DND-41 (cell line): ENCODE data around the gene GRAP2.
A peak's percentile ranks its signal among the peaks of the same experiment; 100 is the strongest.

Experiments used
- ATAC-seq: fragments of 200-7000 bp; cut with Tn5 transposase; 3 replicates; pipeline ENCODE4 v1.9.1; 2021; ENCODE audit warnings: low read depth; ENCODE audit not compliant: insufficient read depth
- DNase-seq: peaks from one replicate; pipeline ENCODE4 v3.0.0-alpha.2; 2020
- H2AFZ ChIP-seq: 2 replicates; pipeline ENCODE4 v1.6.0; 2012; ENCODE audit warnings: low read depth, low read length
- H3K27ac ChIP-seq: 2 replicates; pipeline ENCODE4 v1.5.1; 2012; ENCODE audit warnings: low read length, inconsistent platforms
- H3K27me3 ChIP-seq: fragments of 200-600 bp; sonication (generic); 2 replicates; pipeline ENCODE4 v1.6.0; 2012; ENCODE audit warnings: low read length, mild to moderate bottlenecking, inconsistent platforms; ENCODE audit not compliant: insufficient read depth, poor library complexity
- H3K36me3 ChIP-seq: 2 replicates; pipeline ENCODE4 v1.5.1; 2012; ENCODE audit warnings: low read length, inconsistent platforms; ENCODE audit not compliant: insufficient read depth
- H3K4me1 ChIP-seq: 2 replicates; pipeline ENCODE4 v1.5.1; 2012; ENCODE audit warnings: mild to moderate bottlenecking, low read length; ENCODE audit not compliant: insufficient read depth
- H3K4me2 ChIP-seq: 2 replicates; pipeline ENCODE4 v1.6.0; 2012; ENCODE audit warnings: mild to moderate bottlenecking, moderate library complexity, low read length, inconsistent platforms; ENCODE audit not compliant: insufficient read depth
- H3K4me3 ChIP-seq, 2 experiments: fragments of 200-600 bp in 1 of 2; shearing (Covaris generic) in 1 of 2; 2 replicates each; pipeline ENCODE4 v1.5.1; 2012 to 2016; ENCODE audit warnings: inconsistent platforms in 2 of 2, low read length in 2 of 2, mild to moderate bottlenecking in 2 of 2, low read depth in 1 of 2, moderate library complexity in 1 of 2
- H3K79me2 ChIP-seq: 2 replicates; pipeline ENCODE4 v1.6.0; 2012; ENCODE audit warnings: low read length, inconsistent platforms; ENCODE audit not compliant: insufficient read depth
- H3K9ac ChIP-seq: 2 replicates; pipeline ENCODE4 v1.6.0; 2012; ENCODE audit warnings: low read depth, mild to moderate bottlenecking, inconsistent platforms, low read length, moderate library complexity
- H3K9me3 ChIP-seq: 2 replicates; pipeline ENCODE4 v1.5.1; 2012; ENCODE audit warnings: low read length, moderate library complexity, mild to moderate bottlenecking, inconsistent platforms; ENCODE audit not compliant: insufficient read depth, severe bottlenecking
- H4K20me1 ChIP-seq: 2 replicates; pipeline ENCODE4 v1.6.0; 2012; ENCODE audit warnings: low read length; ENCODE audit not compliant: insufficient read depth
- EZH2 ChIP-seq: IDR thresholded peaks from 3 replicates; pipeline ENCODE4 v1.6.1; 2012; ENCODE audit warnings: borderline replicate concordance, low read depth, mild to moderate bottlenecking, moderate library complexity, low read length, inconsistent platforms; ENCODE audit not compliant: severe bottlenecking
- TF ChIP-seq, protein P1 (sequence below): IDR thresholded peaks from 2 replicates; pipeline ENCODE4 v1.5.1; 2012; ENCODE audit warnings: borderline replicate concordance, low read length, moderate library complexity, mild to moderate bottlenecking; ENCODE audit not compliant: poor library complexity, severe bottlenecking; ENCODE audit errors: extremely low read depth

GRAP2 gene

DNA sequence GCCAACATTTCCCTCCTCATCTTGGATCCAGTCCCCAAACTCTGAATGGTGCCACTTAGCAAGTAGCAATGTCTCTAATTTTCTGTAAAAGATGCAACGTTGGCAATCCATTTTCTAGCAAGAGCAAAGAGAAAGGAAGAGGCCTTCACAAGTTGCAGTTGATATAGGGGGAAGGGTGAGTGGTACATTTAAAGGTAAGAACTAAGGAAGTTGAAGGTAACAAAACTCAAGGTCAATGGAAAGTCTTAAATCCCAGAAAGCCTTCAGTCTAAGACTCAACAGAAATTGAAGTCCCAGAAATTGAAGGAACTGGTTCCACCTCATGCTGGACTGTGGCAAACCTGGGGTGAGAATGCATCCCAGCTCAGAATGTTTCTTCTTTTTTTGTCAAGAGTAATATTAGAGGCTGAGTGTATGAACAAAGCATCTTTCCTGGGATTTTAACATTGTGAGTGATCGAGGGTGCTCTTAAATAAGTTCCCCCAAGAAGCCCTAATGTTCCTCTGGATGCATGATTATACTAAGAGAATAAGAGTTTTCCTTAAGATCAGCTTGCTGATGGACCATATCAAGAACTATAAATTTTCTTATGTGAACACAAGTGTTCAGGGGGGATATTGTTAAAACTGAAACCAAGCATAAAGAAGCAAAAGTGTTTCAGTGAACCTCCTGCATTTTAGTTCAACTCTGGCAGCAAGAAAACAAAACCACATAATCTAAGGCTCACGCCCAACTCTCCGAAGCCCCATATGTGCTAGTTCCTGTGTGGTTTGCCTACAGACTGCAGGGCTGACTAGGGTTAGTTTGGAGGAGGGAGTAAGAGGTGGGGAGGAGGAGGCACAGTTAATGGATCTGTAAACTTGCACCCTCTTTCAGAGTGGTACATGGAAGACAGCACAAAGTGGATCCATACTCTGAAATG lies at the start of gene GRAP2:
GRAP2 (plus strand) TSS at position 779 of the 922 bp plus-strand sequence. CDS start 46,023 bp downstream, outside the sequence.
- Histone ChIP-seq H3K9me3 (no peaks in the 10 kb centered on the region), H3K79me2 (peaks cover 47% of the 10 kb centered on the region), H4K20me1 (no peaks in the 10 kb centered on the region), H3K36me3 (no peaks in the 10 kb centered on the region), H3K9ac (peak within 1 kb of the TSS; percentile 60), H3K4me2 (peak within 1 kb of the TSS; percentile 70), H3K4me3 (peak within 1 kb of the TSS; percentile 33 to 64), H2AFZ (peak within 1 kb of the TSS; percentile 64), H3K4me1 (peaks cover 59% of the 10 kb centered on the region), H3K27ac (peak within 1 kb of the TSS; percentile 92), H3K27me3 (no peaks in the 10 kb centered on the region)
- DNase-seq (peak; percentile 88), ATAC-seq (peak; percentile 99)
- TF ChIP-seq, protein P1, sequence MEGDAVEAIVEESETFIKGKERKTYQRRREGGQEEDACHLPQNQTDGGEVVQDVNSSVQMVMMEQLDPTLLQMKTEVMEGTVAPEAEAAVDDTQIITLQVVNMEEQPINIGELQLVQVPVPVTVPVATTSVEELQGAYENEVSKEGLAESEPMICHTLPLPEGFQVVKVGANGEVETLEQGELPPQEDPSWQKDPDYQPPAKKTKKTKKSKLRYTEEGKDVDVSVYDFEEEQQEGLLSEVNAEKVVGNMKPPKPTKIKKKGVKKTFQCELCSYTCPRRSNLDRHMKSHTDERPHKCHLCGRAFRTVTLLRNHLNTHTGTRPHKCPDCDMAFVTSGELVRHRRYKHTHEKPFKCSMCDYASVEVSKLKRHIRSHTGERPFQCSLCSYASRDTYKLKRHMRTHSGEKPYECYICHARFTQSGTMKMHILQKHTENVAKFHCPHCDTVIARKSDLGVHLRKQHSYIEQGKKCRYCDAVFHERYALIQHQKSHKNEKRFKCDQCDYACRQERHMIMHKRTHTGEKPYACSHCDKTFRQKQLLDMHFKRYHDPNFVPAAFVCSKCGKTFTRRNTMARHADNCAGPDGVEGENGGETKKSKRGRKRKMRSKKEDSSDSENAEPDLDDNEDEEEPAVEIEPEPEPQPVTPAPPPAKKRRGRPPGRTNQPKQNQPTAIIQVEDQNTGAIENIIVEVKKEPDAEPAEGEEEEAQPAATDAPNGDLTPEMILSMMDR: no peak
- TF ChIP-seq EZH2: no peak

DNA sequence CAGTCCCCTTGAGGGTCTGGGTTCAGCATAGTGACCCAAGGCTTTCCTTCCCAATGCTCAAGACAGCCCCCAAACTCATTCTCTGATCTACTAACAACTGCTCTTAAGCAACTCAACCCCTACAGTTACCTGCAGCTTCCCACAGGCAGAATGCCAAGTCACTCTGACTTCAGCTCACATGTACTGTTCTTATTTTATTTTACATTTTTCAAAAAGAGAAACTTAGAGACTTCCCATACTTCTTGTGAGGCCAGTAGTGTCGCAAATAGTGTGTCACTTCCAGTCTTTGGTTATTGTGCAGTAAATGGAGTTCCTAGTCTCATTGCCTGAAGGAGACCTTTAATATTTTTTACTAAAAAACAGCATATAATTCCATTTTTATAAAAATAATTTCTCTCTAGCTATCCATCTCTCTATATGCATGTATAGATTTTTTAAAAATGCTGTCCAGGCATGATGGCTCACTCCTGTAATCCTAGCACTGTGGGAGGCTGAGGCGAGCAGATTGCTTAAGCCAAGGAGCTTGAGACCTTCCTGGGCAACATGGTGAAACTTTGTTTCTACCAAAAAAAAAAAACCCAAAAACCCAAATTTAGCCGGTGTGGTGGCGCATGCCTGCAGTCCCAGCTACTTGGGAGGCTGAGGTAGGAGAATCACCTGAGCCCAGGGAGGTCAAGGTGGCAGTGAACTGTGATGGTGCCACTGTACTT lies 49.1 kb upstream of the GRAP2 start:
- no peak overlapping the region for H3K9ac ChIP-seq
- TF ChIP-seq, protein P1: no peak
- TF ChIP-seq EZH2: no peak
- H3K4me3 ChIP-seq: no peak overlapping the region
- H3K9me3 ChIP-seq: no peaks in the 10 kb centered on the region
- no peaks in the 10 kb centered on the region for H3K36me3 ChIP-seq
- no peaks in the 10 kb centered on the region for H3K27me3 ChIP-seq
- no peaks in the 10 kb centered on the region for H4K20me1 ChIP-seq
- H3K4me2 ChIP-seq: no peak overlapping the region
- no peak overlapping the region for H3K27ac ChIP-seq
- no peak overlapping the region for H2AFZ ChIP-seq
- no peaks in the 10 kb centered on the region for H3K79me2 ChIP-seq
- ATAC-seq (no peak), DNase-seq (no peak)
- H3K4me1 ChIP-seq: no peaks in the 10 kb centered on the region

DNA sequence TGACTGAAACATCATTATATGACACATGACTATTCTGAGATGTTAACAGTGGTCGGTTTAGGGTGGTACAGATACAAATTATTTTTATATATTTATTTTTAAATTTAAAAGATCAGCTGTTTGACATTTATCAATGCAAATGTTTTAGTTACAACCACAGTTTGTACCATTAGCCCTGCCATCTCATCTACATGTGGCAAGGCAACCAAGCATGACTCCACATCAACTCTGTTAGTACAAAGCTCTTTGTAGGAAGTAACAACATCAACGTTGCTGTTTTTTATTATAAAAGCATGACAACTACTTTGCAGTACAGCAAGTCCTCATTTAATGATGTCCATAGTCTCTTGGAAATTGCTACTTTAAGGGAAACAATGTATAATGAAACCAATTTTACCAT lies 48.1 kb upstream of the GRAP2 start:
- ATAC-seq (no peak), DNase-seq (no peak)
- Histone ChIP-seq H3K27me3 (no peaks in the 10 kb centered on the region), H3K79me2 (no peaks in the 10 kb centered on the region), H3K4me2 (no peak overlapping the region), H3K4me3 (no peak overlapping the region), H2AFZ (no peak overlapping the region), H3K9ac (no peak overlapping the region), H3K4me1 (no peaks in the 10 kb centered on the region), H3K9me3 (no peaks in the 10 kb centered on the region), H3K36me3 (no peaks in the 10 kb centered on the region), H4K20me1 (no peaks in the 10 kb centered on the region), H3K27ac (no peak overlapping the region)
- TF ChIP-seq EZH2: no peak
- TF ChIP-seq, protein P1: no peak
